T-helper 17 cell (primary cell): ENCODE results near the gene HYDIN. TPM values are rescaled to one million over a fixed set of nuclear protein-coding genes. Genes with fewer than 3 reads are reported as not detected.
"Not testable (repeated sequence)": the region's sequence is repeated elsewhere in the genome, so short reads cannot be mapped to it uniquely, and the experiment has no call there.

Experiments
- ATAC-seq: fragments of 150-1000 bp; cut with Tn5 transposase; 2 replicates; pipeline ENCODE4 v1.10.0; 2021; ENCODE audit warnings: mild to moderate bottlenecking, moderate library complexity
- DNase-seq, 3 donors: peaks; one replicate each; pipeline versions ENCODE4 v3.0.0 to v3.0.0-alpha.2; 2020 to 2021
- H3K9me3 ChIP-seq: one replicate; pipeline ENCODE4 v1.7.0; 2013; ENCODE audit warnings: low read length, mild to moderate bottlenecking; ENCODE audit not compliant: control insufficient read depth, poor library complexity, severe bottlenecking
- H3K27ac Mint-ChIP-seq: one replicate; pipeline ENCODE4 v1.8.0; 2022; ENCODE audit warnings: mild to moderate bottlenecking, moderate library complexity, mixed read lengths
- H3K27me3 Mint-ChIP-seq: one replicate; pipeline ENCODE4 v1.8.0; 2022; ENCODE audit warnings: mixed read lengths
- H3K36me3 Mint-ChIP-seq: one replicate; pipeline ENCODE4 v1.8.0; 2022; ENCODE audit warnings: low read depth, mixed read lengths
- H3K4me1 Mint-ChIP-seq: one replicate; pipeline ENCODE4 v1.8.0; 2022; ENCODE audit warnings: mild to moderate bottlenecking, mixed read lengths
- H3K4me3 Mint-ChIP-seq: one replicate; pipeline ENCODE4 v1.8.0; 2022; ENCODE audit warnings: mild to moderate bottlenecking, moderate library complexity, mixed read lengths
- total RNA-seq, 4 donors: library from RNA in 2 of 4; stranded (reverse) in 2 of 4; gene quantifications; one replicate each; pipeline ENCODE4 v1.2.3 and lab custom pipeline; 2022 to 2026

Gene HYDIN
- total RNA-seq, 2 donors from 2014 or later = not detected

- H3K27me3 Mint-ChIP-seq, H3K27ac Mint-ChIP-seq, ATAC-seq, H3K9me3 ChIP-seq, DNase-seq, H3K4me3 Mint-ChIP-seq, H3K36me3 Mint-ChIP-seq, H3K4me1 Mint-ChIP-seq: not testable (repeated sequence)
Observed at GRCh38 chr16:71037987-71038386, 192.5 kb downstream of the HYDIN start.

GRCh38 chr16:71028032-71028727 lies 202.3 kb downstream of the HYDIN start:
- ATAC-seq, H3K4me1 Mint-ChIP-seq: not testable (repeated sequence)

GRCh38 chr16:71027511-71027910 lies 203.0 kb downstream of the HYDIN start:
- DNase-seq, H3K9me3 ChIP-seq, H3K27ac Mint-ChIP-seq, H3K36me3 Mint-ChIP-seq, H3K27me3 Mint-ChIP-seq, H3K4me1 Mint-ChIP-seq, H3K4me3 Mint-ChIP-seq, ATAC-seq: not testable (repeated sequence)

More at GRCh38 chr16:71028032-71028727, 202.3 kb downstream of the HYDIN start:
- not testable (repeated sequence) for H3K27me3 Mint-ChIP-seq, H3K9me3 ChIP-seq, H3K27ac Mint-ChIP-seq, H3K36me3 Mint-ChIP-seq, H3K4me3 Mint-ChIP-seq, DNase-seq

GRCh38 chr16:71023851-71024439 lies 206.6 kb downstream of the HYDIN start:
- not testable (repeated sequence) for ATAC-seq, DNase-seq, H3K4me1 Mint-ChIP-seq, H3K4me3 Mint-ChIP-seq, H3K27ac Mint-ChIP-seq, H3K27me3 Mint-ChIP-seq, H3K36me3 Mint-ChIP-seq, H3K9me3 ChIP-seq

- H3K27ac Mint-ChIP-seq, H3K9me3 ChIP-seq, ATAC-seq, H3K4me1 Mint-ChIP-seq, H3K4me3 Mint-ChIP-seq, H3K27me3 Mint-ChIP-seq, DNase-seq, H3K36me3 Mint-ChIP-seq: not testable (repeated sequence)
Observed at GRCh38 chr16:71021961-71022537, 208.5 kb downstream of the HYDIN start.

GRCh38 chr16:71019067-71019682 lies 211.3 kb downstream of the HYDIN start:
- not testable (repeated sequence) for H3K36me3 Mint-ChIP-seq, H3K9me3 ChIP-seq, DNase-seq, ATAC-seq, H3K4me1 Mint-ChIP-seq, H3K27ac Mint-ChIP-seq, H3K27me3 Mint-ChIP-seq, H3K4me3 Mint-ChIP-seq

- ATAC-seq, H3K36me3 Mint-ChIP-seq, H3K9me3 ChIP-seq, H3K4me1 Mint-ChIP-seq, H3K27ac Mint-ChIP-seq, H3K4me3 Mint-ChIP-seq, H3K27me3 Mint-ChIP-seq, DNase-seq: not testable (repeated sequence)
Observed at GRCh38 chr16:71015419-71015818, 215.1 kb downstream of the HYDIN start.

GRCh38 chr16:71009440-71010223 lies 220.9 kb downstream of the HYDIN start:
- H3K27ac Mint-ChIP-seq, H3K9me3 ChIP-seq, DNase-seq, H3K4me1 Mint-ChIP-seq, H3K4me3 Mint-ChIP-seq, ATAC-seq, H3K36me3 Mint-ChIP-seq, H3K27me3 Mint-ChIP-seq: not testable (repeated sequence)

GRCh38 chr16:71006516-71006915 lies 224.0 kb downstream of the HYDIN start:
- ATAC-seq, H3K4me3 Mint-ChIP-seq, H3K4me1 Mint-ChIP-seq, H3K36me3 Mint-ChIP-seq, H3K27me3 Mint-ChIP-seq, DNase-seq, H3K9me3 ChIP-seq, H3K27ac Mint-ChIP-seq: not testable (repeated sequence)

GRCh38 chr16:70999735-71000134 lies 230.8 kb downstream of the HYDIN start:
- H3K4me1 Mint-ChIP-seq, H3K36me3 Mint-ChIP-seq, ATAC-seq, H3K4me3 Mint-ChIP-seq, H3K9me3 ChIP-seq, H3K27ac Mint-ChIP-seq, DNase-seq, H3K27me3 Mint-ChIP-seq: not testable (repeated sequence)

- H3K4me3 Mint-ChIP-seq, ATAC-seq, H3K9me3 ChIP-seq, H3K27me3 Mint-ChIP-seq, H3K36me3 Mint-ChIP-seq, DNase-seq, H3K4me1 Mint-ChIP-seq, H3K27ac Mint-ChIP-seq: not testable (repeated sequence)
Observed at GRCh38 chr16:70995799-70996198, 234.7 kb downstream of the HYDIN start.

- H3K4me3 Mint-ChIP-seq, H3K27ac Mint-ChIP-seq, DNase-seq, H3K27me3 Mint-ChIP-seq, H3K9me3 ChIP-seq, H3K4me1 Mint-ChIP-seq, ATAC-seq, H3K36me3 Mint-ChIP-seq: not testable (repeated sequence)
Observed at GRCh38 chr16:70992511-70992910, 238.0 kb downstream of the HYDIN start.
